DND-41 (cell line): ENCODE measurements around the gene HECTD1.

Experiments used
- ATAC-seq: fragments of 200-7000 bp; cut with Tn5 transposase; 3 replicates; pipeline ENCODE4 v1.9.1; 2021; ENCODE audit warnings: low read depth; ENCODE audit not compliant: insufficient read depth
- DNase-seq: peaks from one replicate; pipeline ENCODE4 v3.0.0-alpha.2; 2020
- H2AFZ ChIP-seq: 2 replicates; pipeline ENCODE4 v1.6.0; 2012; ENCODE audit warnings: low read depth, low read length
- H3K27ac ChIP-seq: 2 replicates; pipeline ENCODE4 v1.5.1; 2012; ENCODE audit warnings: low read length, inconsistent platforms
- H3K27me3 ChIP-seq: fragments of 200-600 bp; sonication (generic); 2 replicates; pipeline ENCODE4 v1.6.0; 2012; ENCODE audit warnings: low read length, mild to moderate bottlenecking, inconsistent platforms; ENCODE audit not compliant: insufficient read depth, poor library complexity
- H3K36me3 ChIP-seq: 2 replicates; pipeline ENCODE4 v1.5.1; 2012; ENCODE audit warnings: low read length, inconsistent platforms; ENCODE audit not compliant: insufficient read depth
- H3K4me1 ChIP-seq: 2 replicates; pipeline ENCODE4 v1.5.1; 2012; ENCODE audit warnings: mild to moderate bottlenecking, low read length; ENCODE audit not compliant: insufficient read depth
- H3K4me2 ChIP-seq: 2 replicates; pipeline ENCODE4 v1.6.0; 2012; ENCODE audit warnings: mild to moderate bottlenecking, moderate library complexity, low read length, inconsistent platforms; ENCODE audit not compliant: insufficient read depth
- H3K4me3 ChIP-seq, 2 experiments: fragments of 200-600 bp in 1 of 2; shearing (Covaris generic) in 1 of 2; 2 replicates each; pipeline ENCODE4 v1.5.1; 2012 to 2016; ENCODE audit warnings: inconsistent platforms in 2 of 2, low read length in 2 of 2, mild to moderate bottlenecking in 2 of 2, low read depth in 1 of 2, moderate library complexity in 1 of 2
- H3K79me2 ChIP-seq: 2 replicates; pipeline ENCODE4 v1.6.0; 2012; ENCODE audit warnings: low read length, inconsistent platforms; ENCODE audit not compliant: insufficient read depth
- H3K9ac ChIP-seq: 2 replicates; pipeline ENCODE4 v1.6.0; 2012; ENCODE audit warnings: low read depth, mild to moderate bottlenecking, inconsistent platforms, low read length, moderate library complexity
- H3K9me3 ChIP-seq: 2 replicates; pipeline ENCODE4 v1.5.1; 2012; ENCODE audit warnings: low read length, moderate library complexity, mild to moderate bottlenecking, inconsistent platforms; ENCODE audit not compliant: insufficient read depth, severe bottlenecking
- H4K20me1 ChIP-seq: 2 replicates; pipeline ENCODE4 v1.6.0; 2012; ENCODE audit warnings: low read length; ENCODE audit not compliant: insufficient read depth
- CTCF ChIP-seq: IDR thresholded peaks from 2 replicates; pipeline ENCODE4 v1.5.1; 2012; ENCODE audit warnings: borderline replicate concordance, low read length, moderate library complexity, mild to moderate bottlenecking; ENCODE audit not compliant: poor library complexity, severe bottlenecking; ENCODE audit errors: extremely low read depth
- EZH2 ChIP-seq: IDR thresholded peaks from 3 replicates; pipeline ENCODE4 v1.6.1; 2012; ENCODE audit warnings: borderline replicate concordance, low read depth, mild to moderate bottlenecking, moderate library complexity, low read length, inconsistent platforms; ENCODE audit not compliant: severe bottlenecking

HECTD1 gene

GRCh38 chr14:31051511-31051910, 156.1 kb downstream of the HECTD1 start:
- Histone ChIP-seq H3K27me3 (no peaks in the 10 kb centered on the region), H3K36me3 (no peaks in the 10 kb centered on the region), H3K9me3 (no peaks in the 10 kb centered on the region), H3K4me1 (no peaks in the 10 kb centered on the region), H3K79me2 (no peaks in the 10 kb centered on the region), H4K20me1 (no peaks in the 10 kb centered on the region; the same call in 1 of the 2 replicates), H2AFZ (no peak overlapping the region), H3K4me3 (no peak overlapping the region), H3K27ac (no peak overlapping the region), H3K4me2 (no peak overlapping the region), H3K9ac (no peak overlapping the region)
- TF ChIP-seq EZH2 (no peak), CTCF (no peak)
- no peak for DNase-seq
- no peak for ATAC-seq

- H3K9me3 ChIP-seq: no peaks in the 10 kb centered on the region
- no peak overlapping the region for H3K4me3 ChIP-seq
- H3K27me3 ChIP-seq: no peaks in the 10 kb centered on the region
- DNase-seq: no peak
- no peak overlapping the region for H3K27ac ChIP-seq
- no peaks in the 10 kb centered on the region for H3K36me3 ChIP-seq
- H4K20me1 ChIP-seq: no peaks in the 10 kb centered on the region; the same call in 1 of the 2 replicates
- H3K79me2 ChIP-seq: no peaks in the 10 kb centered on the region
- no peak overlapping the region for H2AFZ ChIP-seq
- TF ChIP-seq CTCF (no peak), EZH2 (no peak)
- ATAC-seq: no peak
- no peak overlapping the region for H3K4me2 ChIP-seq
- H3K4me1 ChIP-seq: no peaks in the 10 kb centered on the region
- H3K9ac ChIP-seq: no peak overlapping the region
These were observed 156.6 kb downstream of the HECTD1 start for GRCh38 chr14:31051023-31051422.
